Uterus (tissue), 2 donors: ENCODE results near the gene AKAP1.

ENCODE experiments used
- POLR2A ChIP-seq, 2 donors: fragments of 450-650 bp; IDR thresholded peaks; one replicate each; pipeline ENCODE4 v1.6.1; 2016; ENCODE audit warnings: antibody characterized with exemption in 2 of 2, mild to moderate bottlenecking in 1 of 2, moderate library complexity in 1 of 2
- TF ChIP-seq, protein P1 (sequence below), 4 experiments: fragments of 200-600 bp in 2 of 4; fragments of 450-650 bp in 2 of 4; sonication (generic) in 2 of 4; IDR thresholded peaks; one replicate each; pipeline ENCODE4 v1.5.1; 2016 to 2019; ENCODE audit warnings: antibody characterized with exemption in 4 of 4, mild to moderate bottlenecking in 2 of 4, moderate library complexity in 1 of 4

DNA sequence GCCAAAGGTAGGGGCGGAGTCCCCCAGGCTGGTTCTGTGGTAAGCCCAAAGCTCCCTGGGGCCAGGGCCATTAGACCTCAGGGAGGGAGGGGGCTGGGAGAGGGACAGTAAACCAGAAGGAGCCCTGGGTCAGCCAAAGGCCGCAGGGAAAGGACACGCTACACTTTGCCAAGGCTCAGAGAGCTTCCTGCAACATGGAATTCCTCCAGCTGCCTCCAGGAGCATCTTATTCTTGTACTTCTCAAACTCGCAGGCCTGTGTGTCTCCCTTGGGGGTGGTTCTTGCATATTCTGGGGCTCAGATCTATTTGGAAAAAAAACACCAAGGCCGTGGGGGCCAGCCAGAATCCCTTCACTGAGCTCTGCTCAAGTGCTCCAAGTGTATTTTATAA, 25.1 kb downstream of the AKAP1 start:
- TF ChIP-seq, protein P1, sequence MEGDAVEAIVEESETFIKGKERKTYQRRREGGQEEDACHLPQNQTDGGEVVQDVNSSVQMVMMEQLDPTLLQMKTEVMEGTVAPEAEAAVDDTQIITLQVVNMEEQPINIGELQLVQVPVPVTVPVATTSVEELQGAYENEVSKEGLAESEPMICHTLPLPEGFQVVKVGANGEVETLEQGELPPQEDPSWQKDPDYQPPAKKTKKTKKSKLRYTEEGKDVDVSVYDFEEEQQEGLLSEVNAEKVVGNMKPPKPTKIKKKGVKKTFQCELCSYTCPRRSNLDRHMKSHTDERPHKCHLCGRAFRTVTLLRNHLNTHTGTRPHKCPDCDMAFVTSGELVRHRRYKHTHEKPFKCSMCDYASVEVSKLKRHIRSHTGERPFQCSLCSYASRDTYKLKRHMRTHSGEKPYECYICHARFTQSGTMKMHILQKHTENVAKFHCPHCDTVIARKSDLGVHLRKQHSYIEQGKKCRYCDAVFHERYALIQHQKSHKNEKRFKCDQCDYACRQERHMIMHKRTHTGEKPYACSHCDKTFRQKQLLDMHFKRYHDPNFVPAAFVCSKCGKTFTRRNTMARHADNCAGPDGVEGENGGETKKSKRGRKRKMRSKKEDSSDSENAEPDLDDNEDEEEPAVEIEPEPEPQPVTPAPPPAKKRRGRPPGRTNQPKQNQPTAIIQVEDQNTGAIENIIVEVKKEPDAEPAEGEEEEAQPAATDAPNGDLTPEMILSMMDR (IDR thresholded peaks at IDR 0.05): no peak
- no peak for TF ChIP-seq POLR2A (IDR thresholded peaks at IDR 0.05)
